ENCODE results near the gene STAMBPL1.
"Not testable (repeated sequence)": the region's sequence is repeated elsewhere in the genome, so short reads cannot be mapped to it uniquely, and the experiment has no call there.

STAMBPL1 gene

DNA sequence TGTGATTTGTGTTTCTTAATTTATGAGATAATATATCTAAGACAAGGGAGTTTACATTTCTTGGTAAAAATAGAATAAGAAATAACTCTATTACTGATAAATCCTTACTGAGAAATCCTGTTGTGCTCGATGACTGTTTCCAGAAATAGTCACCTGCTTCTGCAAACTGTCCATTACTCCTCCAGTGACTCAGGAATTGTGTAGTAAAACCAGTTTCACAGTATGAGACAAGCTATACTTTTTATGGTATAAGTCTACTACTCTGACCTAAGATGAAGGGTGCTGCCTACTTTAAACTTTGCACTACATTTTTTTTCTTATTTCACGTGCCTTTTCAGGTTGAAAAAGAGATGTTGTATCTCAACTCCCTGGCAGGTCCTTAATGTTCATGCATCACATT lies 21.6 kb upstream of the STAMBPL1 start:
- DNase-seq: no peak

- no peak for DNase-seq
These were observed 19.0 kb upstream of the STAMBPL1 start for GRCh38 chr10:88861036-88861435.

- DNase-seq: peak in 1 of 2 donors; percentile 26
These were observed 14.7 kb upstream of the STAMBPL1 start for GRCh38 chr10:88865281-88865876.

- no peak for DNase-seq
These were observed 13.6 kb upstream of the STAMBPL1 start for GRCh38 chr10:88866454-88866853.

DNA sequence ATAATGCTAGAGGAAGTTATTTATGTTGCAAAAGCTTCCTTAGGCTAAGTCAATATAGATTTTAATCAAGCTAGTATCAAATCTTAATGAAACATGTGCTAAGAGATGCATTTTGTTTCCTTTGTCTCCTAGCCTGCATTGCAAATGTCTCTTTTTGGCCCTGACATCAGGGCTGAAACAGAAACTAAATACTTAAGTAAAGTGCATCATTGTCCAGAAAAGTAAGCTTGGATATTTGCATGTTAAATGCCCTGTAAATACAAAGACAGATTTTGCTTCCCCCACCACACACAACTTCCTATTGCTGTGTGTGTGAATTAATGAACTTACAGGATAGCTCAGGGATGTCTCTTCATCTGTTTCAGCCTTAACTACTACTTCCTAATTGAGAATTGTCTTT lies 10.0 kb upstream of the STAMBPL1 start:
- DNase-seq: no peak

DNA sequence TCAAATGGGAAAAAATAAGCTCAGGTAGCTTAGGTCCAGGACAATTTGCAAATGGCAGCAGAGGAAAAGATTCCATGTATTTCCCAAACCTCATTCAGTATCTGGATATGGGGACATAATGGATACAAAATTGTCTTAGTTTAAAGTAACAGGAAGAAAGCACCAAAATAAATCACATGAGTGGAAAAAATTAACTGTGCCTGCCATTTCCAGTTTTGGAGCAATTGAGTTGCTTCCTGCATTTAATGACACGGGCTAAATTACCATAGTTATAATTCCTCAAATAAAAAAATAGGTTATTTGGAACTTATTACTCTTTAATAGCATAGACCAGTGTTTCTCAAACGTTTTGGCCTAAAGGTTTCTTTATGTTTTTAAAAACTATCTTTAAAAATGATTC lies 6.3 kb upstream of the STAMBPL1 start:
- DNase-seq: no peak

DNA sequence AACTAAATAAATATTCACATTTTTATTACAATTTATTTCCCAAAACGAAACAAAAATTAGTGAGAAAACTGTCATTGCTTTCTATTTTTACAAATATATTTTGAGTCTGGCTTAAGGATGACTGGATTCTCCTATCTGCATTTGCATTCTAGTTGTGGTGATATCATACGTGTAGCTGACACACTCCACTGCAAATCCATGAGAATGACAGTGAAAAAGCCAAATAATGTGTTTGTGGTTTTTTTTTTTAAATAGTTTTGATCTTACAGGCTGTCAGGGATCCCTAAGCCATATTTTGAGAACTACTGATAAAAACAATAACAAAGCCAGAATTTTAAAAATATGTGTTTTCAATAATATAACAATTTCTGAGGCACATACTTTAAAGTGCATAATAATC lies 5.8 kb upstream of the STAMBPL1 start:
- no peak for DNase-seq

DNA sequence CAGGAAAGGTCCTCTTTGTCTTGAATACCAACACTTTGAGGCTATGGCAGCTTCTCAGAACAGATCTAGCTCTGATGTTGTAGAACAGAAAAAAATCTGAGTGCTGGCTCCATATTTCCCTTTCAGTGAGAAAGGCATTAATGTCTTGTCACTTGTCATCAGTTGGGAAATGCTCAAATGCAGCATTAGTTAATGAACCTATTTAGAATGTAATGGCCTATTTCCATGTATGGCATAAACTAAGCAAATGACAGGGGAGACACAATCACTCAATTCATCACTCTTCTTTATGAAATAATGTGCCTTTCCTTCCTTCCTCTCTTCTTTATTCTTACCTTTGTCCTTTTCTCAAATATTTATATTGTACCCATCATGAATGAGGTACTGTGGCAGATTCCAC lies 5.0 kb upstream of the STAMBPL1 start:
- no peak for DNase-seq

DNA sequence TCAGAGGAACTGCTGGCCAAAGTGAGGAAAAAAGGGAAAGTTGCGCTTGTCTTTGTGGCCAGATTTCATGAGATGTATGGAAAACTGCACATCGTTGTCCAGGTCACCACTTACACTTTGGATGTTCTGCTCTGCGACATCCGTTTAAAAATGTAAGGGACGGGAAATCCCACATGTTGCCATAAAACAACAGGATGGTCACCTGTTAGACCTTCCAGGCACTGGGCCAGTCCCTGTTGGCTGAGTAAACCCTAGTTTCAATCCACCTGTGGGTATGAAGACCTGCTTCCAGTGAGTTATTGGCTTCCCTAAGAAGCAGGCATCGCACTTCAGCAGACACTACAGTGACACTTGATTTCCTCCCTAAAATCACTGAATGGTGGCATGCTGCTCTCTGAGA lies 2.7 kb upstream of the STAMBPL1 start:
- DNase-seq: no peak

DNA sequence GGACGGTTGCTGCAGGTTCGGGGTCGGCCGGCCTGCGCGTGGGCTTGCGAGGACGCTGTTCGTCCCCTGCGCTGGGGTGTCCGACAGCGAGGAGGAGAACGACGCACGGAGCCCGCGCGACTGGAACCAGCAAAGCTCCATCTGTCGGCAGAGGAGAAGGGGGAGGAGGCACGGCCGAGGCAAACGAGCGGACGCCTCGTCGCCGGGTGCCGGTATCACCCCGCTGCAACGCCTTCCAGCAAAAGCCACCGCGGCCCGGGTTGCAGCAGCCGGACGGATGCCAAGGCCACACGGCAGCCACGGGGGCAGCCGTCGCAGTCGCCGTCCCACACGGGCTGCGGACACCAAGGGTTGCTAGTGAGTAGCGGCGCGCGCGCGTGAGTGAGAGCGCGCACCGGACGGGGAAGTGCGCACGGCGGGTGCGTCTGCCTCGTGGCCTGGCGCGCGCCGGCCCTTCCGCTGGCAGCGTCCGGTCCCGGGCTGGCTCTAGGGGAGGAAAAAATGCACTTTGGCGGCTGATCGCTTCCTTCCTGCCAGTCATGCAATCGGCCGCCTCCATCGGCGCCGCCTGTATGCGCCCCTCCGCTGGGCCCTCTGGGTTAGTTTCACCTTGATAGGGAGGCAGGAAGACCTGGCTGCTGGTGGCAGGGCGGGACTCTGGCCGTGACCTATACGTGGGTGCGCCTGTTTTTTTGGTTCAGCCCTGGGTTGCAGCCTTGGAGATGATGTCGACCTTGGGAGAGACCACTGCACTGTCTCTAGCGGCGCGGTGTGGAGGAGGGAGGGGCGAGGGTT lies 434 bp downstream of the STAMBPL1 start:
- peak; percentile 65 to 68 for DNase-seq

- no peak for DNase-seq
These were observed 1.3 kb downstream of the STAMBPL1 start for GRCh38 chr10:88881320-88881719.

DNA sequence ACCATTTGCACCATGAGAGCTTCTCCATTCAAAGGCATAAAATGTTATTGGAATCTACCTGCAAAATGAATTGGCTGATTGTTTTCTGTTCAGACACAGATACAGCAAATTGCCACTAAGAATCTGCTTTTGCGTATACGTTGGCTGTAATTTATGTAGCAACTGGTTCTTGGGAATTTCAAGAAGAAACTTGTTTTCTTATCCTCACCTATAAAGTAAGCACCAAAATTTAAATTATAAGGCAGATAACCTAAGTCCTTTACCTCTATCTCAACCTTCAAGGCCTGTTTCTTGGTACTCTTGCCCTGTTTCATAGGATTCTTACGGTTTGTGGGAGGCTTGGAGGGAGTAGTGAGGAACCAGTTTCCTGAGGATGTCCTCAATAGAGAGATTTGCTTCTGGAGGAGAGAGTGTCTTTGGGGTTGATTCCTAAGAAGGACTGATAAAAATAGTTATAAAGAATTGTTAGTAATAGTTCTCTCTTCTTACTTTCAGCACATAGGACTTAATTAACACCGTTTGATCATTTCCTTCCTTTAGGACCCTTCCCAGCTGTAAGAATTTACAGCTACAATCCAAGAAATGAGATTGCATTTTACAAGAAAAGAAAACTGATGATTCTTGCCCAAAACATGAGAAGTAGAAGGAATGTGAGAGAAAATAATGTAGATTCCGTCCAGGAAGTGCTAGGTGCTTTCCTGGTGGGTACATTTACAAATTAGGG lies 2.0 kb downstream of the STAMBPL1 start:
- no peak for DNase-seq

GRCh38 chr10:88882646-88883447 lies 2.8 kb downstream of the STAMBPL1 start:
- not testable (repeated sequence) for DNase-seq

DNA sequence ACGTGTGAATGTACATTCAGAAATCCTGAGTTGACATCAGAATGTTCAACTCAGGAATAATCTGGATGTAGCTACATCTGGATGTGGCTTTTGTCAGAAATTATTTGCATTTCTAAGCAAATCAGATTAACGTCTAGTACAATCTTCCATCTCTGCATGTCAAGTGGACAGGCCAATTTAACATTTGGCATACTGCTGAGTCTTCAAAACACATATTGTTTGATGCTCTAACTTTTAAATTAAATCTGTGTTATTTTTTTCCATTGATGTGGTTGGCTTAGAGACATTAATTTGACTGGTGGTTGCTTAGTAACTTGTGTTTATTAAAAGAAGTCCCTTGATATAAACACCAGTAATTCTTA lies 3.4 kb downstream of the STAMBPL1 start:
- DNase-seq: no peak

GRCh38 chr10:88886557-88886956 lies 6.5 kb downstream of the STAMBPL1 start:
- no peak for DNase-seq

DNA sequence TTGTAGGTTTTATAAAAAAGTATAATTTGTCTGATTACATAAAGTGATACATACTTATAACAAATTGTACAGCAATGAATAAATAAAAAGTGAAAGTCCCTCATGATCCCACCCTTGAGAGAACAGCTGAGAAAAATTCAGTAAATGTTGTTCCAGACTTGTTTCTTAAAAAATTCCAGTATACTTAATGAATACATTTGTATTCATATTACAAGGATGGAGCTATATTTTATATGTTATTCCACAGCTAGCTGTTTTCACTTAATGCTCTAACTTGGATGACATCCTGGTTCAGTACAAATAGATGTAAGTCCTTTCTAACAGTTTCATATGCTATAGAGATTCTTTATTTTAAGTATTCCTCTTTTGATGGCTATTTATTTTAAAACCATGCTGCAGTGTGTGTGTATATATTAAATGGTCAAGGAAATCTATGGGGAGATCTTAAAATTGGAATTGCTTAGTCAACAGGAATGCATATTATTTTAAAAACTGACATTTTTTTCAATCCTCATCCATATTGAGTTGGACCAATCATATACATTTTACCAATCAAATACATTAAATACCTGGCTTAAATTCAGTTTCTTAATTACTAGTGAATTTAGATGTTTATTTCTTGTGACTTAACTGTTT lies 8.9 kb downstream of the STAMBPL1 start:
- no peak for DNase-seq

DNA sequence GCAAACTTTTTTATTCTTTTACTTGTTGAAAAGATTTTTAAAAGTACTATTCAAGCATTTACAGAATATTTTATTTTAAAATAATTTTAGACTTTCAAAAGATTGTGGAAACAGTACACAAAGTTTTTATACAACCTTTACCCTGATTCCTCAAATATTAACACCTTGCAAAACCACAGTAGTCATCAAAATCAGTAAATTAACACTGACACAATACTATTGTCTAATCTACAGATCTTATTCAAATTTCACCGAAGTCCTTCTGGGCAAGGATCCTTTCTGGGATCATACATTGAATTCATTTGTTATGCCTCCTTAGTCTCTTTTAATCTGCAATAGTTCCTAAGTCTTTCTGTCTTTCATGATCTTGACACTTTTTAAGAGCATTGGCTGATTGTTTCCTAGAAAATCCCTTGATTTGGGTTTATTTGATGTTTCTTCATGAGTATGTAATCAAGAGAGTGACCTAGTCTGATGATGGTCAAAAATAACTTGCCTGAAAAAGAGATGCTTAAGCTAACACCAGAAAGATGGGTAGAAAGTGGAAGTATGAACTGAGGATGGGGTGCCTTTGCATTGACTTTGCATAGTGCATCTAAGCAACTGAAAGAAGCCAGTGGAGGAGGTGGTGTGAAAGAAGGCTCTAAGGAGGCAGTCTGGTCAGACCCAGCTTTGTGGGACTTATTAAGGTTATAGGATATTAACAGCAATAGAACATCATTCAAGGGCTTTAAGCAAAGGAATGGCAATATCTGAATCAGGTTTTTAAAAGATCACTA lies 9.7 kb downstream of the STAMBPL1 start:
- no peak for DNase-seq

DNA sequence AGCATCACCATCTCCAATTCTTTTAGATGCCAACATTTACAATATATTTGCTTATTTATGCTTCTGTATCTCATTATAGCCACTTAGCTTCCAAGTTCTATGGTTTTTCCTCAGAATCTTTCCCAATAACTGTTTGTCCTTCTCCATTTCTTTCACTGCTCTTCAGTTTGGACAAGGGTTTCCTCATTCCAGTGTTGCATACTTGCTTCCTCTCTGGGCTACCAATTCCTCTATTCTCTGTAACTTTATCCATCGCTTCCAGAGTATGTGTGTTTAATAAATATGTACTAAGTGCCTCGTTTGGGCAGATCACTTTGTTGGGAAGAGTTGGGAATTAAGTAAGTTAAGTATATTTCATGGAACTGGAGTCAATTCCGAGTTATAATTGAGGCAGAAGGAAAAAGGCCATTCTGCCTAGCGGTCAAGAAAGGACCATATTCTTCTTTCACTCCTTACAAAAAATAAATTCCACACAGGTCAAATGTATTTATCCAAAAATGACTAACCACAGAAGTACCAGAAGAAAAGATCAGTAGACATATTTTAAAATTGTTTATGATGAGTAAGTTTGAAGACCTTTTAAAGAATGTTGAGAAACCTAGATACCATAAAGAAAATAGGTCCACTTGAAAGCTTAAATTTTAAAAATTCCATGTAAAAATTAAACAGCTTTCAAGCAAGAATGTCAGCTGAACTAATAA lies 10.8 kb downstream of the STAMBPL1 start:
- DNase-seq: no peak

DNA sequence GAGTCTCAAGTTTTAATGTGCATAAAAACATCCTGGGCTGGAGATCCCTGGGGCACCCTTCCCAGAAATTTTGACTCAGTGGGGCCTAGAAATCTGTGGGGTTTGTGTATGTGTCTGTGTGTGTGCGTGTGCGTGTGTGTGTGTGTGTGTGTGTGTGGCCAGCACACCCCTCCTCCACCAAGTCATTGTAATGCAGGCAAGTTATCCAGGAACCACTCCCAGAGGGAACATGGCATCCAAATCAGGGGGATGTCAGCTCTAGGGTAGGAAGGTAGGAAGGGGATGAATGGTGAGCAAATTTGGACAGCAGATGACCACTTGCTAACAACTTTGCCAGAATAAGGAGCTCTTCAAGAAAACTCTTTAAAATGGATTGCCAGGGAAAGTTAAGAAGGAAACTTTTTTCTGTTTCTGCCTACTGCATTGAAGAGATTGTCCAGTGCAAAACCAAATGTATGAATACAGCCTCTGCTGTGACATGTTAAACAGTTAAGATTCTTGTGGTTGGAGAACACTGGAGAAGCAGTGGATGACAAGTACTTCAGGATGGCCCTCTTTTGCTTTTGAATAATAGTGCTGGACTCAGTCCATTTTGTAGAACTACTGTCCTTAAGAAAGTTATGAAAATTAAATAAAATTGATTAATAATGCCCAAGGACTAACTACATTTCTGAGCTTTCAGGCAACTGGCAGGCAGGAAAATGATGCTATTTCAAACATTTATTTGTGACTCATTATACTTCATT lies 12.3 kb downstream of the STAMBPL1 start:
- no peak for DNase-seq

GRCh38 chr10:88893611-88894010 lies 13.6 kb downstream of the STAMBPL1 start:
- no peak for DNase-seq
